GM12873 (cell line): ENCODE data around the gene HSD11B1.

Experiments used
- CTCF ChIP-seq: IDR thresholded peaks from 2 replicates; pipeline ENCODE4 v1.5.1; 2012; ENCODE audit warnings: low read depth, mild to moderate bottlenecking, moderate library complexity, low read length, control low read depth; ENCODE audit not compliant: insufficient read depth; ENCODE audit errors: missing control alignments

HSD11B1 gene

GRCh38 chr1:209692745-209693504 is 11.7 kb upstream of the HSD11B1 start:
- TF ChIP-seq CTCF, result peak; percentile 78

- no peak for TF ChIP-seq CTCF
Observed at GRCh38 chr1:209696673-209697072, 8.0 kb upstream of the HSD11B1 start.

- no peak for TF ChIP-seq CTCF
Observed at GRCh38 chr1:209697126-209697525, 7.5 kb upstream of the HSD11B1 start.

- no peak for TF ChIP-seq CTCF
Observed at GRCh38 chr1:209702832-209703231, 1.8 kb upstream of the HSD11B1 start.

GRCh38 chr1:209703834-209704504 is 677 bp upstream of the HSD11B1 start:
- no peak for TF ChIP-seq CTCF

GRCh38 chr1:209705033-209705598 is 470 bp downstream of the HSD11B1 start:
- TF ChIP-seq CTCF, result no peak

GRCh38 chr1:209706622-209707021 is 2.0 kb downstream of the HSD11B1 start:
- TF ChIP-seq CTCF, result no peak
